Measurements from ENCODE around the gene SPACA7.

SPACA7 gene

GRCh38 chr13:112376050-112376681 lies at the start of gene SPACA7:
Gene SPACA7, plus strand, starts transcription at chr13:112376355. Its CDS starts 31 bp downstream, at chr13:112376386.
- no peak for DNase-seq

GRCh38 chr13:112326821-112327370 lies 49.3 kb upstream of the SPACA7 start:
- no peak for DNase-seq

- DNase-seq: no peak
Measured at GRCh38 chr13:112328936-112329335, 47.2 kb upstream of the SPACA7 start.

GRCh38 chr13:112329376-112329775 lies 46.8 kb upstream of the SPACA7 start:
- no peak for DNase-seq

- DNase-seq: no peak
Measured at GRCh38 chr13:112330066-112330465, 46.1 kb upstream of the SPACA7 start.

GRCh38 chr13:112330479-112331381 lies 45.4 kb upstream of the SPACA7 start:
- DNase-seq: no peak

GRCh38 chr13:112331675-112332074 lies 44.5 kb upstream of the SPACA7 start:
- DNase-seq: no peak

GRCh38 chr13:112332727-112333126 lies 43.4 kb upstream of the SPACA7 start:
- DNase-seq: no peak

- no peak for DNase-seq
Measured at GRCh38 chr13:112333756-112334543, 42.2 kb upstream of the SPACA7 start.

- no peak for DNase-seq
Measured at GRCh38 chr13:112335135-112335534, 41.0 kb upstream of the SPACA7 start.

- DNase-seq: no peak
Measured at GRCh38 chr13:112341446-112341845, 34.7 kb upstream of the SPACA7 start.

- no peak for DNase-seq
Measured at GRCh38 chr13:112341976-112342735, 34.0 kb upstream of the SPACA7 start.

GRCh38 chr13:112342841-112343361 lies 33.3 kb upstream of the SPACA7 start:
- DNase-seq: no peak

GRCh38 chr13:112343591-112343990 lies 32.6 kb upstream of the SPACA7 start:
- no peak for DNase-seq

GRCh38 chr13:112345826-112346172 lies 30.4 kb upstream of the SPACA7 start:
- no peak for DNase-seq

- no peak for DNase-seq
Measured at GRCh38 chr13:112346173-112346898, 29.8 kb upstream of the SPACA7 start.

- DNase-seq: no peak
Measured at GRCh38 chr13:112346899-112347229, 29.3 kb upstream of the SPACA7 start.

- DNase-seq: no peak
Measured at GRCh38 chr13:112347986-112348385, 28.2 kb upstream of the SPACA7 start.

GRCh38 chr13:112348642-112349345 lies 27.4 kb upstream of the SPACA7 start:
- DNase-seq: no peak

- DNase-seq: no peak
Measured at GRCh38 chr13:112349681-112350080, 26.5 kb upstream of the SPACA7 start.

GRCh38 chr13:112350300-112350699 lies 25.9 kb upstream of the SPACA7 start:
- no peak for DNase-seq
